Stimulated activated naive CD8-positive, alpha-beta T cell treated with anti-CD3 and anti-CD28 coated beads, Interleukin-15, Interleukin-2, amounts not matched to agents 100 U/mL and 50 U/mL, for 24 hours (primary cell): ENCODE data around the gene LYRM1.
"Not testable (repeated sequence)": the region's sequence is repeated elsewhere in the genome, so short reads cannot be mapped to it uniquely, and the experiment has no call there.

Source experiments
- ATAC-seq: fragments of 150-1000 bp; cut with Tn5 transposase; one replicate; pipeline ENCODE4 v1.10.0; 2021
- DNase-seq: peaks from one replicate; pipeline ENCODE4 v3.0.0; 2021

The LYRM1 gene

GRCh38 chr16:20900299-20901067 lies at the start of gene LYRM1, which contains the start of gene DCUN1D3:
Gene LYRM1 (plus strand): TSS chr16:20900771. CDS start chr16:20915556, 14,785 bp downstream.
Gene DCUN1D3 (minus strand): TSS chr16:20900358. CDS start chr16:20862538, 37,820 bp downstream.
- peak; percentile 89 for ATAC-seq
- peak; percentile 94 for DNase-seq

GRCh38 chr16:20850981-20851380 lies 49.6 kb upstream of the LYRM1 start:
- DNase-seq = no peak
- no peak for ATAC-seq

GRCh38 chr16:20851601-20852000 lies 49.0 kb upstream of the LYRM1 start:
- no peak for ATAC-seq
- DNase-seq = no peak

GRCh38 chr16:20853143-20853542 lies 47.4 kb upstream of the LYRM1 start:
- no peak for ATAC-seq
- no peak for DNase-seq

GRCh38 chr16:20853981-20854620 lies 46.5 kb upstream of the LYRM1 start:
- ATAC-seq (no peak), DNase-seq (no peak)

GRCh38 chr16:20854963-20855362 lies 45.6 kb upstream of the LYRM1 start:
- DNase-seq (no peak), ATAC-seq (no peak)

- no peak for ATAC-seq
- DNase-seq = no peak
Observed at GRCh38 chr16:20857281-20857680, 43.3 kb upstream of the LYRM1 start.

- DNase-seq (no peak), ATAC-seq (no peak)
Observed at GRCh38 chr16:20859229-20859628, 41.3 kb upstream of the LYRM1 start.

GRCh38 chr16:20859699-20860098 lies 40.9 kb upstream of the LYRM1 start:
- no peak for ATAC-seq

GRCh38 chr16:20860361-20860760 lies 40.2 kb upstream of the LYRM1 start:
- no peak for ATAC-seq
- no peak for DNase-seq

More at GRCh38 chr16:20859699-20860098, 40.9 kb upstream of the LYRM1 start:
- no peak for DNase-seq

- DNase-seq, ATAC-seq: not testable (repeated sequence)
Observed at GRCh38 chr16:20860995-20861394, 39.6 kb upstream of the LYRM1 start.

- no peak for ATAC-seq
- no peak for DNase-seq
Observed at GRCh38 chr16:20862162-20862960, 38.2 kb upstream of the LYRM1 start.

GRCh38 chr16:20864376-20864775 lies 36.2 kb upstream of the LYRM1 start:
- not testable (repeated sequence) for ATAC-seq, DNase-seq

GRCh38 chr16:20865420-20866131 lies 35.0 kb upstream of the LYRM1 start:
- no peak for DNase-seq
- ATAC-seq = peak; percentile 19

- ATAC-seq (peak; percentile 32), DNase-seq (peak; percentile 12)
Observed at GRCh38 chr16:20866145-20866772, 34.3 kb upstream of the LYRM1 start.

GRCh38 chr16:20866801-20867200 lies 33.8 kb upstream of the LYRM1 start:
- ATAC-seq (no peak), DNase-seq (no peak)

GRCh38 chr16:20867585-20867984 lies 33.0 kb upstream of the LYRM1 start:
- DNase-seq = no peak
- ATAC-seq = no peak

- ATAC-seq (no peak), DNase-seq (no peak)
Observed at GRCh38 chr16:20868890-20869289, 31.7 kb upstream of the LYRM1 start.

GRCh38 chr16:20870122-20870820 lies 30.3 kb upstream of the LYRM1 start:
- DNase-seq = no peak
- no peak for ATAC-seq

- DNase-seq (no peak), ATAC-seq (no peak)
Observed at GRCh38 chr16:20871258-20871657, 29.3 kb upstream of the LYRM1 start.
